GM18498 (cell line): ENCODE results near the gene RGS19.

Source experiments
- ATAC-seq: cut with Tn5 transposase; IDR thresholded peaks from one replicate; pipeline ENCODE4 v1.9.1; 2021; ENCODE audit warnings: mild to moderate bottlenecking, moderate library complexity; ENCODE audit not compliant: unreplicated experiment

RGS19 gene

GRCh38 chr20:64108731-64109681 lies 29.7 kb upstream of the RGS19 start:
- no peak for ATAC-seq

DNA sequence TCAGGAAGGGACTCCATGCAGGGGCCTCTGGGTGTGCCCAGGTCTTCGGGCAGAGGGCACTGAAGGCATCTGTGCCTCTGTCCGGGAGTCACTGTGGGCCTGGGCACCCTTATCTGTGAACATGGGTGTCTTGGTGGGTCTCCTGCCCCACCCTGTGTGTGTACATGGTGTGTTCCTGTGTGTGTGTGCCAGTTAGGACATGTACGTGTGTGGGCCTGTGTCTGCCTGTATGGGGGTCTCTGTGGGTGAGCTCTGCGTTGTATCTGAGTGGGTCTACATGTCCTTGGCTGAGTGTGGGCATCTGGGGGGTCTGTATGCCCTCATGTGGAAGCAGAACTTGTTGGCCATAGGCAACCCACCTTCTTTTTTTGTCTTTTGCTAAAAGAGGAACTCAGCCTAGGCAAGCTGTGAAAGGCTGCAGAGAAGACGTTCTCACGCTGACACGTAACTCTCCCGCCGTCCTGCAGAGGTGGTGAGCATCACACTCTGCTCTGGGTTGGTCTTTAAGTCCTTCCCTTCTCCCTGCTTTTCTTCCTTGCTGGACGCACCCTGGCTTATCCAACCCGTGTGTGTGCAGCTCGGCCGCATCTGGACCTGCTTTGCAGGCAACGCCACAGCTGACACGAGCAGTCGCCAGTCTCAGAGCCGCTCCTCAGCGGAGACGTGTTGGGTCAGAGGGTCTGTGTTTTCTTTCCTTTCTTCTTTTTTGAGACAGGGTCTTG lies 28.6 kb upstream of the RGS19 start:
- no peak for ATAC-seq

DNA sequence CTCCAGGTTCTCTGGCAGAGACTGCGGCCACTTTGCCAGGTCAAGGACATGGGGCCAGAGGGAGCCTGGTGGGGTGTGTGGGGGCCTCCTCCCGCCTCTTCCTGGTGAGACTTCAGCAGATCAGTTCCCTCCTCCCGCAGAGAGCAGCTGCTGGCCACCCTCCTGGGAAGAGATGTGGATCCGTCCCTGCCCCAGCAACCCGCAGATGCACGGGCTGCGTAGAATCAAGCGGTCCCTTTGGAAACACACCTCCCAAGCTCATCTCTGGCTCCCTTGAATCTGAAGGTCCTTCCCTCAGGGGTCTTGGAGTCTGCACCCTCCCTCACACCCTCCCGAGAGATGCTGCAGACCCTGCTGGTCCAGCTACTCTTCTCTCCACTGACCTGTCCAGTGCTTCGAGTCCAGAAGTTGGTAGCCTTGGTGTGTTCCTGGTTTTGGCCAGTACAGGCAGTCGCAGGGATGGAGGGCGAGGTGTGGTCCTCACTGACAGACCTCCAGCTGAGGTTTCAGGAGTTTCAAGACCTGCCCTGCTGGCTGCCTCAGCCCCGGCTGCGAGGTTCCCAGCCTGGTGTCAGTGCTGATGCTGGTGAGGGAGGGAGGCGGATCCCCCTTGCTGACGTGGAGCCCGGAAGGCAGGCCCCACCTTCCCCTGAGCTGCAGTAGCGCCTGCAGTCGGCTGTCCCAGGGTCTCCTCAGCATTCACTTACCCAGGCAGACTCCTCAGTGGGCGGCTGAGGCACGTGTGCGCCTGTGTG lies 27.8 kb upstream of the RGS19 start, which contains the start of gene NPBWR2:
TSS of gene NPBWR2 (minus strand) at position 585 of the 755 bp plus-strand sequence. CDS start 734 bp downstream, outside the sequence.
- no peak for ATAC-seq

- no peak for ATAC-seq
Measured at GRCh38 chr20:64106435-64106961, 27.2 kb upstream of the RGS19 start.

DNA sequence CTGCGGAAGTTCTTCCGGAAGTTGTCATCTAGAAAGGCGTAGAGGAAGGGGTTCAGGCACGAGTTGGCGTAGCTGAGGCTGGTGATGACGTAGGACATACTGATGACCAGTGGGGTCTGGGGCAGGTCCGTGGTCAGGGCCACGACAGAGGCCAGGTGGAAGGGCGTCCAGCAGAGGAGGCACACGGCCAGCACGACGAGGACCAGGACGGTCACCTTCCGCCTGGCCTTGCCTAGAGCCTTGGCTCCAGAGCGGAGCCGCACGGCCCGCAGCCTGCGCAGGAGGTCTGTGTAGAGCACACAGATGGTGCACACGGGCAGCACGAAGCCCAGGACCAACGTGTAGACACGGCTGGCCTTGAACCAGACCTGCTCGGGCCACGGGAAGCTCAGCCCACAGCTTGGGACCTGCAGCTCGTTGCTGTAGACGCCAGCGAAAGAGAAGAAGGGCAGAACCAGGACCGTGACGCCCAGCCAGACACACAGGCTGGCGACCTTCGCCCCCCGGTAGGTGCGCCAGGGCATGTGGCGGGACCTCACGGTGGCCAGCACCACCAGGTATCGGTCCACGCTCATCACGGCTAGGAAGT lies 26.6 kb upstream of the RGS19 start:
- ATAC-seq: no peak

- ATAC-seq: no peak
Measured at GRCh38 chr20:64104667-64105451, 25.5 kb upstream of the RGS19 start.

GRCh38 chr20:64103871-64104666 lies 24.8 kb upstream of the RGS19 start:
- no peak for ATAC-seq

DNA sequence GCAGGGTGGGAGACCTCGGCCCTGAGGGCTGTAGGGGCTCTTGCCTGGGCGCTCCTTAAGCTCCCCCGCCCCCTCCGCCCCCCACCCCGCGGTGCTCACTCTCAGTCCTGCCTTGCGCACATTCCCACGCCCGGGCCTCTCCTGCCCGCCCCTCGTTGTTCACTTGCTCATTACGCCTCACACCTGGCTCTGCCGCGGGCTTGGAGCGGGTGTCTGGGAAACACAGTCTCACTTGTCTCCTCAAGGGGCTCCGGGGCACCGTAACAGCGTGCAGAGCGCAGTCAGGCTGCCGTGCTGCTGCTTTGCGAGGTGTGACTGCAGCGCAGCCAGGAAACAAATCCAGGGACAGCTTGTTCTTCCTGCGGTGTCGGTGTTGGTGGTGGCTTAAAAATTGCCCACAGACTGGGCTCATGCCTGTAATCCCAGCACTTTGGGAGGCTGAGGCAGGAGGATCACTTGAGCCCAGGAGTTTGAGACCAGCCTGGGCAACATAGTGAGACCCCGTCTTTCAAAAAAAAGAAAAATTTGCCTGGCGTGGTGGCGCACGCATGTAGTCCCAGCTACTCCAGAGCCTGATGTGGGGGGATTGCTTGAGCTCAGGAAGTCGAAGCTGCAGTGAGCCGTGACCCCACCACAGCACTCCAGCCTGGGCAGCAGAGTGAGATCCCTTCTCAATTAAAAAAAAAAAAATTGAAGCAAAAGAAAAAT lies 23.5 kb upstream of the RGS19 start:
- ATAC-seq: no peak

DNA sequence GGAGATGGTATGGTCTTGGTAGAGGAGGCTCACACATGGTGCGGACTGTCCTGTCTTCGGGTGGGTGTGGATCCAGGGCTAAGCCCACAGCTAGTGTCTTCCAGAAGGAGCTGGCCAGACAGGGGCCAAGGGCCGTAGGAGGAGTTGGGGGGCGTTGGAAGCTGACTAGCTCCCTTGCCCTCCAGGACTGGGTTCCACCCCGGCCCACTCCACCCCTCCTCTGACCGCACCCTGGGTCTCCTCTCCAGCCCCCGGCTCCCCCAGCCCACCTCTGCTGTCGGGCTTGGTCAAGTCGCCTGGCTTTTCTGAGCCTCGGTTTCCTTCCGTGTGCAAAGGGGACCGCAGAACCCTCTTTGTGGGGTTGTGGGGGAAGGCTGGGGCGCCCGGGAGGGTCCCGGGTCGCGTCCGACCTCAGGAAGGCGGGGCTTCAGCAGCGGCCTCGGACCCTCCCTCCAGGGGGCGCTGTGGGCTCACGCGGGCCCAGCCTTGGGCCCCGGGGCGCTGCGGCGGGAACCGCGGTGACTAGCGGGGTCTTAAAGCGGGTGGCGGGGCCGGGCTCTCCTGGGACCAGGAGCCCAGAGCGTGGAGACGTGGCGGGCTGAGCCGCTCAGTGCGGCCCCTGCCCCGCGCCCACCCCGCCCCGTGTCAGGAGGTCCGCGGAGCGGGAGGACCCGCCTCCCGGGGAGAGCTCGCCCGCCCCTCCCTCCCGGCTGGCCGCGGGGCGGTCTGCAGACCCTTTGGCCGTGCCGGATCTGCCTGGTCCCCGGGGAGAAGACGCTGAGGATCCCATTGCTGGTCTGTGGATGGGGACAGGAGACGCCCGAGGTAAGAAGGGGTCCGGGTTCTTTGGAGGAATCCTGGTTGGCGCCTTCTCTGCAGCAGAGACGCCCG lies 22.7 kb upstream of the RGS19 start:
- no peak for ATAC-seq

GRCh38 chr20:64100946-64101688 lies 21.8 kb upstream of the RGS19 start:
- no peak for ATAC-seq

DNA sequence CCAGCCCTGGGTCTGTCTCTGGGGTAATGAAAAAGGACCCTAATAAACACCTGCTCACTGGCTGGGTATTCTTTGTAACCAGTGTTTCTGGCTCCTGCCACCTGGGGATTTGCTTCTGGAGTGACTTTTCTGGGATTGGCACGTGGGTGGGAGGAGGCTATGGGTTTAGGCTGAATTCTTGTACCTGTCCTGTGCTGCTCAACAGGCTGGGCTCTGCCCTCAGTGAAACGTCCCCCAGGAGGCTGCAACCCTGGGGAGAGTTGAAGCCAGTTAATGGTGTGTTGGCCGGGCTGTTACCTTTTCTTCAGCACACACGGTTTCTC lies 21.2 kb upstream of the RGS19 start:
- ATAC-seq: no peak

GRCh38 chr20:64099880-64100565 lies 20.7 kb upstream of the RGS19 start:
- ATAC-seq: no peak

DNA sequence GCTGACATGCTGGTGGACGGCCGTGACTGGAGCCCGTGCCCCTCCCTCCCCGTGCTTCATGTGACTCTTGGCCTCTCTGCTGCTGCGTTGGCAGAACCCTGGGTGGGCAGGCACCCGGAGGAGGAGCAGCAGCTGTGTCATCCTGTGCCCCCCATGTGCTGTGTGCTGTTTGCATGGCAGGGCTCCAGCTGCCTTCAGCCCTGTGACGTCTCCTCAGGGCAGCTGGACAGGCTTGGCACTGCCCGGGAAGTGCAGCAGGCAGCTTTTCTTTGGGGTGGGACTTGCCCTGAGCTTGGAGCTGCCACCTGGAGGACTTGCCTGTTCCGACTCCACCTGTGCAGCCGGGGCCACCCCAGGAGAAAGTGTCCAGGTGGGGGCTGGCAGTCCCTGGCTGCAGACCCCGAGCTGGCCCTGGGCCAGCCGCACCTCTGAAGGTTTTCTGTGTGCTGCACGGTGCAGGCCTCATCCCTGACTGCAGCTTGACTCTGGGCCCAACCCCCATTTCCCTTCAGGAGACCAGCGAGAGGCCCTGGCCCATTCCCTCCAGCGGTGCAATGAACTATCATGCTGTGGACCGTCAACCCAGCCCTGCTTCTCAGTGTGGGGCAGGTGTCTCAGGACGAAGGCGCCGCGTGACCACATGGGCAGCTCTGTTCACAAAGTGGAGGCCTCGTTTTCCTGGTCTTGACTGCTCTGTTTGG lies 19.9 kb upstream of the RGS19 start:
- ATAC-seq: no peak

DNA sequence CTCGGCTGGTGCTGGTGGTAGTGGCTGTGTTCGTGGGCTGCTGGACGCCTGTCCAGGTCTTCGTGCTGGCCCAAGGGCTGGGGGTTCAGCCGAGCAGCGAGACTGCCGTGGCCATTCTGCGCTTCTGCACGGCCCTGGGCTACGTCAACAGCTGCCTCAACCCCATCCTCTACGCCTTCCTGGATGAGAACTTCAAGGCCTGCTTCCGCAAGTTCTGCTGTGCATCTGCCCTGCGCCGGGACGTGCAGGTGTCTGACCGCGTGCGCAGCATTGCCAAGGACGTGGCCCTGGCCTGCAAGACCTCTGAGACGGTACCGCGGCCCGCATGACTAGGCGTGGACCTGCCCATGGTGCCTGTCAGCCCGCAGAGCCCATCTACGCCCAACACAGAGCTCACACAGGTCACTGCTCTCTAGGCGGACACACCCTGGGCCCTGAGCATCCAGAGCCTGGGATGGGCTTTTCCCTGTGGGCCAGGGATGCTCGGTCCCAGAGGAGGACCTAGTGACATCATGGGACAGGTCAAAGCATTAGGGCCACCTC lies 19.2 kb upstream of the RGS19 start:
- ATAC-seq: no peak

DNA sequence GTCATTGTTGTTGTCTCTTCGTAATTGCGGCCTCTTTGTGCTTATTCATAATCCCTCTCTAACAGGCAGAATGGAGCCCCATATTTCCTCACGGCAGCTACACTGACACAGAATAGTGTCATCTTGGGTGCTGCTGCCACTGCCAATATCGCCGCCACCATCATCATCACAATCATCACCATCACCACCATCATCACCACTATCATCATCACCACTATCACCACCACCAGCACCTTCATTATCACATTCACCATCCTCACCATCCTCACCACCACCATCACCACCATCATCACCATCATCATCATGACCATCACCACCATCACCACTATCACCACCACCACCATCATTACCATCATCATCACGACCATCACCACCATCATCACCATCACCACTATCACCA lies 17.2 kb upstream of the RGS19 start:
- ATAC-seq: no peak
